ENCODE data around the gene SRRM3.
"Not testable (repeated sequence)": the region's sequence is repeated elsewhere in the genome, so short reads cannot be mapped to it uniquely, and the experiment has no call there.

SRRM3 gene

DNA sequence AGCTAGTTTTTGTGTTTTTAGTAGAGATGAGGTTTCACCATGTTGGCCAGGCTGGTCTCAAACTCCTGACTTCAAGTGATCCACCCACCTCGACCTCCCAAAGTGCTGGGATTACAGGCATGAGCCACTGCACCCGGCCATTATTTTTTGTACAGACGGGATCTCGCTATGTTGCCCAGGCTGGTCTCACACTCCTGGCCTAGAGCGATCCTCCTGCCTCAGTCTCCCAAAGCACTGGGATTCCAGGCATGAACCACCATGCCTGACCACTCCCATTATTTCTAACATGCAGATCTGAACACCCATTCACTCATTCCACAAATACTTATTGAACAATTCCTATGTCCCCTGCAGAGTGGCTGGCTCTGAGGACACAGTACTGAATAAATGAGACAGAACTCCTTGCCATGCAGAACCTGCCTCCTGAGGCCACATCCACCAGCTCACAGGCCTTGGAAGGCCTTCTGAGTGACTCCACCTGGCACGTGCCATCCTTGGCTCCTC is 89.2 kb downstream of the SRRM3 start:
- not testable (repeated sequence) for H3K36me3 Mint-ChIP-seq (ENCODE audit: low read depth); H3K4me3 Mint-ChIP-seq; H3K9me3 Mint-ChIP-seq
- Mint-ChIP-seq H3K27me3 (peaks cover 26% of the 10 kb centered on the region), H3K27ac (peak overlapping the region; percentile 71), H3K4me1 (ENCODE audit: low read depth) (peaks cover 51% of the 10 kb centered on the region)
- intact Hi-C loops (cut with micrococcal nuclease) = loop anchor here (1.0 kb wide), 1 partner anchor 23 kb away; no protein-coding TSS in a partner anchor

GRCh38 chr7:76291351-76292212 is 89.9 kb downstream of the SRRM3 start:
- Mint-ChIP-seq H3K36me3 (ENCODE audit: low read depth) (no peaks in the 10 kb centered on the region), H3K27me3 (peaks cover 20% of the 10 kb centered on the region), H3K27ac (peak overlapping the region; percentile 71), H3K4me1 (ENCODE audit: low read depth) (peaks cover 57% of the 10 kb centered on the region), H3K4me3 (peak overlapping the region; percentile 69), H3K9me3 (no peaks in the 10 kb centered on the region)
- intact Hi-C loops (cut with micrococcal nuclease) = loop anchor here (1.0 kb wide), 1 partner anchor 23 kb away; no protein-coding TSS in a partner anchor

DNA sequence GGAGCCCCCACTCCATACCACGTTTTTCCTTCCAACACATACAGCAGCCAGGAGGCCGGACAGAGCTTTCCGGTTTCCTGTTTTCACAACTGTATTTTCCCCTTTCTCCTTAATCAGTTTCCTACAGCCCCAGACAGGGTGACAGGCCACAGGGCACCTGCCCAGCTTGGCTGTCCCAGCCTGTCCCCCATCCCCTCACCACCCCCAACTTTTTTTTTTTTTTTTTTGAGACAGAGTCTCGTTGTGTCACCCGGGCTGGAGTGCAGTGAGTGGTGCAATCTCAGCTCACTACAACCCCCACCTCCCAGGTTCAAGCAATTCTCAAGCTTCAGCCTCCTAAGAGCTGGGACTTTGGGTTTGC is 90.5 kb downstream of the SRRM3 start:
- intact Hi-C loops (cut with micrococcal nuclease) = no loop called here
- Mint-ChIP-seq H3K4me1 (ENCODE audit: low read depth) (peaks cover 64% of the 10 kb centered on the region), H3K27ac (peak overlapping the region; percentile 71), H3K27me3 (peaks cover 21% of the 10 kb centered on the region), H3K36me3 (ENCODE audit: low read depth) (no peaks in the 10 kb centered on the region), H3K4me3 (peak overlapping the region; percentile 69), H3K9me3 (no peaks in the 10 kb centered on the region)

GRCh38 chr7:76292911-76293310 is 91.2 kb downstream of the SRRM3 start:
- Mint-ChIP-seq H3K4me1 (ENCODE audit: low read depth) (peaks cover 68% of the 10 kb centered on the region), H3K27me3 (peaks cover 18% of the 10 kb centered on the region)
- H3K4me3 Mint-ChIP-seq; H3K27ac Mint-ChIP-seq; intact Hi-C loops (cut with micrococcal nuclease); H3K36me3 Mint-ChIP-seq (ENCODE audit: low read depth); H3K9me3 Mint-ChIP-seq: not testable (repeated sequence)

DNA sequence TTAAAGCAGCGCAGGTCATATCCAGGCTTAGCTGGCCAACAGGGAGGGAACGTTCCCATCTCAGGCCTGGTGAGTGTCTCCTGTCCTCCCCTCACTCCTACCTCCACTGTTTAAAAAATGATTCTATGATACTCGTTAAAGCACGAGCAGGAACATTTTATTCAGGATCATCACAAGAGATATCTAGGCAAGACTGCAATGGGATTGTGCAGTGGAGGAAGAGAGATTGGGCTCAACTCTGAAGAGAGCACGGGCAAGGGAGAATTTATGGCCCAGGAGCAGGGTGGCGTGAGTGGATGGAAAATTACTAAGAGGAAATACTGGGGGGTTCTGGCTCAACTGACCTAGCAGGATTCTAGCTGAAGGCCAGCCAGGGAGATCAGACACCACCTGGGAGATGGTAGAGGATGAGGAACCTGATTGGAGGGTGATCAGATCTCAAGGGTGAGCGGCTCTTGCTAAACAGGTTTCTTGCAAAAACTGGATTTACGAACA is 91.8 kb downstream of the SRRM3 start:
- H3K4me1 Mint-ChIP-seq (ENCODE audit: low read depth) = peaks cover 68% of the 10 kb centered on the region
- peaks cover 14% of the 10 kb centered on the region for H3K27me3 Mint-ChIP-seq
- no peak overlapping the region for H3K4me3 Mint-ChIP-seq
- H3K9me3 Mint-ChIP-seq = no peaks in the 10 kb centered on the region
- no peaks in the 10 kb centered on the region for H3K36me3 Mint-ChIP-seq (ENCODE audit: low read depth)
- intact Hi-C loops (cut with micrococcal nuclease) = no loop called here
- peak overlapping the region; percentile 8 for H3K27ac Mint-ChIP-seq

DNA sequence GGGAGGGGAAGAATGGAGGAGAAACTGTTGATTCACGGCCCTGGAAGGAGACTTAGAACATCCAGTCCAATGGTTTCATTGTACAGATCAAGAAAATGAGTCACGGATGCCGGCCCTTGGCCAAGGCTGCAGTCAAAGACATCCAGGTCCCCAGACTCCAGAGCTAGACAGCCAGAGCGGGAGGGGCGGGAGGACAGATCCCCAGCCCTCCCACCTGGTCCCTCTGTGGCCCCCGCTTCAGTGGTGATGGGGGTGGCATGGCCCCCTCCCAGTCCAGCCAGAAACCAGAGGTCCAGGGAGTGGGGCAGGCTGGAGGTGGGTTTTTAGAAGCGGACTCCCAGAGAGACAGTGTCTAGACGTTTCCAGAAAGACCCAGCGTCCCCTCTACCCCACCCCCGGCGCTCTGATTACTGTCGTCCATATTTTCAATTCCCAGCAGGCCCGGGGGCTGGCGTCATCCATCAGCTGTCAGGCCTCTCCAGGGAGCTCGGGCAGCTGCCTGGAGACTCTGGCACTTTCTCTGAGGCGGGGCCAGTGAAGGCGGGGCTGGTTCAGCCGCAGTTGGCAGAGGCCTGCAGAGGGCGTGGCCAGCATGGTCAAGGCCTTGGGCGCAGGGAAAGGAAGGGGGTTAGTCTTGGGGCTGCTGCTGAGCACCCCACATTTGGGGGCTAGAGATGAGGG is 92.8 kb downstream of the SRRM3 start:
- Mint-ChIP-seq H3K36me3 (ENCODE audit: low read depth) (no peaks in the 10 kb centered on the region), H3K4me1 (ENCODE audit: low read depth) (peaks cover 68% of the 10 kb centered on the region), H3K9me3 (no peaks in the 10 kb centered on the region), H3K27ac (peak overlapping the region; percentile 76), H3K27me3 (peaks cover 14% of the 10 kb centered on the region), H3K4me3 (peak overlapping the region; percentile 44)
- intact Hi-C loops (cut with micrococcal nuclease) = no loop called here

- H3K36me3 Mint-ChIP-seq (ENCODE audit: low read depth) = peaks cover 1% of the 10 kb centered on the region
- H3K27me3 Mint-ChIP-seq = peaks cover 13% of the 10 kb centered on the region
- no peak overlapping the region for H3K4me3 Mint-ChIP-seq
- intact Hi-C loops (cut with micrococcal nuclease) = no loop called here
- H3K27ac Mint-ChIP-seq = peak overlapping the region; percentile 29
- H3K4me1 Mint-ChIP-seq (ENCODE audit: low read depth) = peaks cover 51% of the 10 kb centered on the region
- peaks cover 3% of the 10 kb centered on the region for H3K9me3 Mint-ChIP-seq
Measured at GRCh38 chr7:76296743-76297740, 95.3 kb downstream of the SRRM3 start.

DNA sequence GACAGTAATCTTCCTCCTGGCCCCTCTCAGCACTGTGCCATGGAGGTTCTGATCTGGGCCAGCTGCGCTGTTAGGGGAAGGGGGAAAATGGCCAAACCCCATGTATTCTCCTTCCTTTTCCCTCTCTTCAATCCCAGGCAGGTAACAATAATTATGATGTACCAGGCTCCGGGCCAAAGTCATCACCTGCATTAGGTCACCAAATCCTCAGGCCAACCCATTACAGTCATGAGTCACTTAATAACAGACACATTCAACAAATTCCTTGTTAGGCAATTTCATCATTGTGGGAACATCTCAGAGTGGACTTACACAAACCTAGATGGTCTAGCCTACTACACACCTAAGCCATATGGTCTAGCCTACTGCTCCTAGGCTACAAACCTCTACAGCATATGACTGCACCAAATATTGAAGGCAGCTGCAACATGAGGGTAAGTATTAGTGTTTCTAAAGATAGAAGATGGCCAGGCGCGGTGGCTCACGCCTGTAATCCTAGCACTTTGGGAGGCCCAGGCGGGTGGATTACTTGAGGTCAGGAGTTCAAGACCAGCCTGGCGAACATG is 98.6 kb downstream of the SRRM3 start:
- no peak overlapping the region for H3K4me3 Mint-ChIP-seq
- intact Hi-C loops (cut with micrococcal nuclease) = no loop called here
- H3K27ac Mint-ChIP-seq = no peak overlapping the region

DNA sequence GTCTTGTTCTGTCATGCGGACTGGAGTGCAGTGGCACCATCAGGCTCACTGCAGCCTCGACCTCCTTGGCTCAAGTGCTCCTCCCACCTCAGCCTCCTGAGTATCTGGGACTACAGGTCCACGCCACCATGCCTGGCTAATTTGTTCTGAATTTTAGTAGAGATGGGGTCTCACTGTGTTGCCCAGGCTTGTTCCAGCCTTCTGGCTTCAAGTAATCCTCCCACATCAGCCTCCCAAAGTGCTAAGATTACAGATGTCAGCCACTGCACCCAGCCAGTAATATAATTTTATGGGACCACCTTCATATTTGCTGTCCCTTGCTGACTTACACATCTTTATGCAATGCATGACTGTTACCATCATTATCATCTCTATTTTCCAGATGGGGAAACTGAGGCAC is 99.3 kb downstream of the SRRM3 start:
- H3K9me3 Mint-ChIP-seq = peaks cover 8% of the 10 kb centered on the region
- H3K4me1 Mint-ChIP-seq (ENCODE audit: low read depth) = peaks cover 35% of the 10 kb centered on the region
- peaks cover 31% of the 10 kb centered on the region for H3K36me3 Mint-ChIP-seq (ENCODE audit: low read depth)
- H3K4me3 Mint-ChIP-seq = no peak overlapping the region
- intact Hi-C loops (cut with micrococcal nuclease) = no loop called here
- no peak overlapping the region for H3K27ac Mint-ChIP-seq
- peaks cover 12% of the 10 kb centered on the region for H3K27me3 Mint-ChIP-seq

More for the DNA sequence above, 98.6 kb downstream of the SRRM3 start:
- Mint-ChIP-seq H3K4me1 (ENCODE audit: low read depth) (peaks cover 43% of the 10 kb centered on the region), H3K9me3 (peaks cover 8% of the 10 kb centered on the region), H3K36me3 (ENCODE audit: low read depth) (peaks cover 31% of the 10 kb centered on the region), H3K27me3 (peaks cover 12% of the 10 kb centered on the region)

DNA sequence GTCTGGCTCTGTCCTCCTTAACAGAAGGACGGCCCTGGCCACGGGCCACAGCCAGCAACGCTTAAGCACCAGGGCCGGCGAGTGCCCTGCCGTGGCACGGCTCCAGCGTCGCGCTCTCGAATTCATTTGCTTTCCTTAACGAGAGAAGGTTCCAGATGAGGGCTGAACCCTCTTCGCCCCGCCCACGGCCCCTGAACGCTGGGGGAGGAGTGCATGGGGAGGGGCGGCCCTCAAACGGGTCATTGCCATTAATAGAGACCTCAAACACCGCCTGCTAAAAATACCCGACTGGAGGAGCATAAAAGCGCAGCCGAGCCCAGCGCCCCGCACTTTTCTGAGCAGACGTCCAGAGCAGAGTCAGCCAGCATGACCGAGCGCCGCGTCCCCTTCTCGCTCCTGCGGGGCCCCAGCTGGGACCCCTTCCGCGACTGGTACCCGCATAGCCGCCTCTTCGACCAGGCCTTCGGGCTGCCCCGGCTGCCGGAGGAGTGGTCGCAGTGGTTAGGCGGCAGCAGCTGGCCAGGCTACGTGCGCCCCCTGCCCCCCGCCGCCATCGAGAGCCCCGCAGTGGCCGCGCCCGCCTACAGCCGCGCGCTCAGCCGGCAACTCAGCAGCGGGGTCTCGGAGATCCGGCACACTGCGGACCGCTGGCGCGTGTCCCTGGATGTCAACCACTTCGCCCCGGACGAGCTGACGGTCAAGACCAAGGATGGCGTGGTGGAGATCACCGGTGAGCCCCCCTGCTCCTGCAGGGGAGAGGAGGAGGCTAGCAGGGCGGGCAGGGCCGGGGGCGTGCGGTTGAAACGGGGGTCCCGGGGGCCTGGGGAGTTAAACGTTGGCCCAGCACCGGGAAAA is 100.9 kb downstream of the SRRM3 start, which contains the start of gene HSPB1:
HSPB1 (plus strand) TSS at position 327 of the 855 bp plus-strand sequence; CDS start at position 367, 40 bp downstream.
- H3K36me3 Mint-ChIP-seq (ENCODE audit: low read depth) = peaks cover 31% of the 10 kb centered on the region
- H3K27ac Mint-ChIP-seq = peak within 1 kb of the TSS; percentile 88
- peaks cover 8% of the 10 kb centered on the region for H3K9me3 Mint-ChIP-seq
- intact Hi-C loops (cut with micrococcal nuclease) = no loop called here
- peaks cover 6% of the 10 kb centered on the region for H3K27me3 Mint-ChIP-seq
- H3K4me1 Mint-ChIP-seq (ENCODE audit: low read depth) = peaks cover 20% of the 10 kb centered on the region
- peak within 1 kb of the TSS; percentile 91 for H3K4me3 Mint-ChIP-seq

DNA sequence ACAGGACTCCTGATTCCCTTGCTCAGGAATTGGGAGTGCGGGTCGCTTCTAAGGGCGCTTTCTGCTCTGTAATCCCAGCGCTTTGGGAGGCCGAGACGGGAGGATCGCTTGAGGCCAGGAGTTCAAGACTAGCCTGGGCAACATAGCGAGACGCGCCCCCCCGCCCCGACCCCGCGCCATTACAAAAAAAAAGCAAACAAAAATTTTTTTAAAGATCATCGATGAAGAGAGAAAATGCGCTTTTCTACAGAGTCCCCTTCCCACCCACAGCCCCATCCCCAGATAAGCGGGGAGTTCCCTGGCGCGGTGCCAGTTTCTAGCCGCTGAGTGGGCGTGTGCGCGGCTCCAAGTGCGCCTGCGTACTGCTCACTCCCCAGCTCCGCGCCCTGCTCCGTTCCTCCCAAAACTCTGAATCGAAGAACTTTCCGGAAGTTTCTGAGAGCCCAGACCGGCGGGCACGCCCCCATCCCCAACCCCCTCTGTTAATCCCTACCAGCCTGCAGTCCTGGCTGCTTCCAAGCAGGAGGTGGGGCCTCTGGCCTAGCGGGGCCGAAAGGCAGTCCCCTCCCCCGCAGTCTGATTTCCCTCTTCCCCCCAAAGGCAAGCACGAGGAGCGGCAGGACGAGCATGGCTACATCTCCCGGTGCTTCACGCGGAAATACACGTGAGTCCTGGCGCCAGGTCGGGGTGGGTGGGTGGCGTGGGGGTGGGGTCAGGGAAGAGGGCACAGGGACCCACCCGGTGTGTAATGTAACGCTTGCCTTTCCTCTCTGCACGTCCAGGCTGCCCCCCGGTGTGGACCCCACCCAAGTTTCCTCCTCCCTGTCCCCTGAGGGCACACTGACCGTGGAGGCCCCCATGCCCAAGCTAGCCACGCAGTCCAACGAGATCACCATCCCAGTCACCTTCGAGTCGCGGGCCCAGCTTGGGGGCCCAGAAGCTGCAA is 101.8 kb downstream of the SRRM3 start:
- peaks cover 8% of the 10 kb centered on the region for H3K9me3 Mint-ChIP-seq
- H3K27me3 Mint-ChIP-seq = peaks cover 6% of the 10 kb centered on the region
- peaks cover 20% of the 10 kb centered on the region for H3K4me1 Mint-ChIP-seq (ENCODE audit: low read depth)
- peak overlapping the region; percentile 88 for H3K27ac Mint-ChIP-seq
- H3K4me3 Mint-ChIP-seq = peak overlapping the region; percentile 91
- H3K36me3 Mint-ChIP-seq (ENCODE audit: low read depth) = peaks cover 31% of the 10 kb centered on the region
- intact Hi-C loops (cut with micrococcal nuclease) = no loop called here
